Measurements from ENCODE around the gene PPP1R2.
"Not testable (repeated sequence)": the region's sequence is repeated elsewhere in the genome, so short reads cannot be mapped to it uniquely, and the experiment has no call there.

Gene PPP1R2

GRCh38 chr3:195537995-195538394 lies 5.1 kb downstream of the PPP1R2 start:
- DNase-seq (ENCODE audit: low read depth): peak; percentile 37

GRCh38 chr3:195535293-195535692 lies 7.8 kb downstream of the PPP1R2 start:
- DNase-seq (ENCODE audit: low read depth): no peak

GRCh38 chr3:195532834-195533233 lies 10.3 kb downstream of the PPP1R2 start:
- no peak for DNase-seq (ENCODE audit: low read depth)

GRCh38 chr3:195532345-195532744 lies 10.8 kb downstream of the PPP1R2 start:
- no peak for DNase-seq (ENCODE audit: low read depth)

- DNase-seq (ENCODE audit: low read depth): no peak
Observed at GRCh38 chr3:195531683-195532082, 11.4 kb downstream of the PPP1R2 start.

GRCh38 chr3:195526492-195526891 lies 16.6 kb downstream of the PPP1R2 start:
- no peak for DNase-seq (ENCODE audit: low read depth)

- DNase-seq (ENCODE audit: low read depth): no peak
Observed at GRCh38 chr3:195524171-195524896, 18.8 kb downstream of the PPP1R2 start.

GRCh38 chr3:195522254-195523023 lies 20.7 kb downstream of the PPP1R2 start:
- no peak for DNase-seq (ENCODE audit: low read depth)

GRCh38 chr3:195517030-195517429 lies 26.1 kb downstream of the PPP1R2 start:
- DNase-seq (ENCODE audit: low read depth): no peak

GRCh38 chr3:195514610-195515235 lies 28.4 kb downstream of the PPP1R2 start:
- not testable (repeated sequence) for DNase-seq (ENCODE audit: low read depth)

GRCh38 chr3:195512798-195513345 lies 30.3 kb downstream of the PPP1R2 start:
- no peak for DNase-seq (ENCODE audit: low read depth)

GRCh38 chr3:195511136-195511535 lies 32.0 kb downstream of the PPP1R2 start:
- no peak for DNase-seq (ENCODE audit: low read depth)

- DNase-seq (ENCODE audit: low read depth): no peak
Observed at GRCh38 chr3:195508185-195508584, 34.9 kb downstream of the PPP1R2 start.

GRCh38 chr3:195475614-195476013 lies 67.5 kb downstream of the PPP1R2 start:
- DNase-seq (ENCODE audit: low read depth): no peak

GRCh38 chr3:195475116-195475515 lies 68.0 kb downstream of the PPP1R2 start:
- DNase-seq (ENCODE audit: low read depth): not testable (repeated sequence)

GRCh38 chr3:195468841-195469240 lies 74.3 kb downstream of the PPP1R2 start:
- no peak for DNase-seq (ENCODE audit: low read depth)

- DNase-seq (ENCODE audit: low read depth): no peak
Observed at GRCh38 chr3:195468391-195468776, 74.7 kb downstream of the PPP1R2 start.

GRCh38 chr3:195467641-195468390 lies 75.3 kb downstream of the PPP1R2 start:
- no peak for DNase-seq (ENCODE audit: low read depth)

- no peak for DNase-seq (ENCODE audit: low read depth)
Observed at GRCh38 chr3:195466251-195466650, 76.9 kb downstream of the PPP1R2 start.

All from activated T-helper 9 cell treated with anti-CD3 and anti-CD28 coated beads, Interleukin-2, amount 50 U/mL, for 16 hours (primary cell).